Neuronal stem cell (in vitro differentiated cells): ENCODE results near the gene ANKRD40CL.

Experiments
- DNase-seq: peaks from one replicate; pipeline ENCODE4 v3.0.0-alpha.2; 2013; ENCODE audit warnings: low spot score
- H2AFZ ChIP-seq: one replicate; pipeline ENCODE4 v1.6.1; 2013; ENCODE audit warnings: mild to moderate bottlenecking, low read length, inconsistent platforms
- H2AK5ac ChIP-seq: 2 replicates; pipeline ENCODE4 v1.6.1; 2013; ENCODE audit warnings: low read depth, mild to moderate bottlenecking, inconsistent platforms, low read length, moderate library complexity, mixed read lengths
- H2BK120ac ChIP-seq: 2 replicates; pipeline ENCODE4 v1.6.1; 2013; ENCODE audit warnings: low read depth, mild to moderate bottlenecking, inconsistent platforms, low read length, moderate library complexity, mixed read lengths
- H2BK12ac ChIP-seq: one replicate; pipeline ENCODE4 v1.6.1; 2013; ENCODE audit warnings: low read length, inconsistent platforms
- H2BK15ac ChIP-seq: 2 replicates; pipeline ENCODE4 v1.6.1; 2013; ENCODE audit warnings: mild to moderate bottlenecking, low read length, inconsistent platforms, mixed read lengths
- H2BK5ac ChIP-seq: one replicate; pipeline ENCODE4 v1.6.1; 2013; ENCODE audit warnings: inconsistent platforms, mild to moderate bottlenecking, low read length, moderate library complexity
- H3K14ac ChIP-seq: one replicate; pipeline ENCODE4 v1.6.1; 2013; ENCODE audit warnings: low read length, inconsistent platforms
- H3K18ac ChIP-seq: 2 replicates; pipeline ENCODE4 v1.6.1; 2013; ENCODE audit warnings: low read length, inconsistent platforms
- H3K23ac ChIP-seq: 2 replicates; pipeline ENCODE4 v1.6.1; 2013; ENCODE audit warnings: low read depth, mild to moderate bottlenecking, mixed read lengths, low read length, inconsistent platforms; ENCODE audit not compliant: poor library complexity
- H3K27ac ChIP-seq: replicated peaks from 3 replicates; pipeline ENCODE4 v1.5.1; 2013; ENCODE audit warnings: low read length, inconsistent platforms
- H3K27me3 ChIP-seq, 3 experiments: 2 replicates each; pipeline ENCODE4 v1.6.1; 2013; ENCODE audit warnings: low read length in 3 of 3, mild to moderate bottlenecking in 2 of 3, inconsistent platforms in 1 of 3, low read depth in 1 of 3, mixed read lengths in 1 of 3, moderate library complexity in 1 of 3; ENCODE audit not compliant: control insufficient read depth in 3 of 3, insufficient read depth in 3 of 3
- H3K36me3 ChIP-seq, 2 donors: replicated peaks in 1 of 2; 2 replicates each; pipeline ENCODE4 v1.6.1; 2013; ENCODE audit warnings: low read length in 2 of 2; ENCODE audit not compliant: control insufficient read depth in 2 of 2, insufficient read depth in 2 of 2
- H3K4ac ChIP-seq: 2 replicates; pipeline ENCODE4 v1.6.1; 2013; ENCODE audit warnings: inconsistent platforms, mild to moderate bottlenecking, low read length, moderate library complexity
- H3K4me1 ChIP-seq, 2 donors: 1 replicate in 1 of 2; 2 replicates in 1 of 2; pipeline ENCODE4 v1.6.1; 2013; ENCODE audit warnings: low read length in 2 of 2, low read depth in 1 of 2; ENCODE audit not compliant: control insufficient read depth in 2 of 2, insufficient read depth in 1 of 2
- H3K4me2 ChIP-seq: one replicate; pipeline ENCODE4 v1.6.1; 2013; ENCODE audit warnings: mild to moderate bottlenecking, low read length, inconsistent platforms; ENCODE audit not compliant: insufficient read depth, poor library complexity, severe bottlenecking
- H3K4me3 ChIP-seq, 2 donors: 2 replicates each; pipeline ENCODE4 v1.5.1; 2013; ENCODE audit warnings: low read length in 2 of 2, mild to moderate bottlenecking in 2 of 2, inconsistent platforms in 1 of 2, moderate library complexity in 1 of 2
- H3K79me1 ChIP-seq: one replicate; pipeline ENCODE4 v1.6.1; 2013; ENCODE audit warnings: low read depth, mild to moderate bottlenecking, inconsistent platforms, low read length, moderate library complexity
- H3K9ac ChIP-seq: one replicate; pipeline ENCODE4 v1.6.1; 2013; ENCODE audit warnings: mild to moderate bottlenecking, low read depth, low read length, inconsistent platforms; ENCODE audit not compliant: poor library complexity
- H3K9me3 ChIP-seq, 2 donors: replicated peaks in 1 of 2; 2 replicates each; pipeline versions ENCODE3 to v1.6.1; 2013; ENCODE audit warnings: low read length in 2 of 2, mild to moderate bottlenecking in 2 of 2, inconsistent platforms in 1 of 2, low read depth in 1 of 2, mixed read lengths in 1 of 2, moderate library complexity in 1 of 2; ENCODE audit not compliant: control insufficient read depth in 2 of 2, insufficient read depth in 1 of 2
- H4K8ac ChIP-seq: one replicate; pipeline ENCODE4 v1.6.1; 2013; ENCODE audit warnings: low read depth, mild to moderate bottlenecking, inconsistent platforms, low read length, moderate library complexity
- H4K91ac ChIP-seq: one replicate; pipeline ENCODE4 v1.6.1; 2013; ENCODE audit warnings: low read length, low read depth, mild to moderate bottlenecking, inconsistent platforms; ENCODE audit not compliant: poor library complexity
- WGBS, 2 donors: extraction: QIAGEN DNeasy Blood & Tissue Kit; methylation state at CpG; one replicate each; pipeline ENCODE4 v1.1.7; 2013; ENCODE audit warnings: missing lambda C conversion rate in 2 of 2, mixed read lengths in 1 of 2; ENCODE audit not compliant: insufficient read length in 2 of 2, insufficient replicate concordance in 1 of 2; ENCODE audit errors: extremely low coverage in 2 of 2; 5-methylcytosine and 5-hydroxymethylcytosine counted together

Gene ANKRD40CL

DNA sequence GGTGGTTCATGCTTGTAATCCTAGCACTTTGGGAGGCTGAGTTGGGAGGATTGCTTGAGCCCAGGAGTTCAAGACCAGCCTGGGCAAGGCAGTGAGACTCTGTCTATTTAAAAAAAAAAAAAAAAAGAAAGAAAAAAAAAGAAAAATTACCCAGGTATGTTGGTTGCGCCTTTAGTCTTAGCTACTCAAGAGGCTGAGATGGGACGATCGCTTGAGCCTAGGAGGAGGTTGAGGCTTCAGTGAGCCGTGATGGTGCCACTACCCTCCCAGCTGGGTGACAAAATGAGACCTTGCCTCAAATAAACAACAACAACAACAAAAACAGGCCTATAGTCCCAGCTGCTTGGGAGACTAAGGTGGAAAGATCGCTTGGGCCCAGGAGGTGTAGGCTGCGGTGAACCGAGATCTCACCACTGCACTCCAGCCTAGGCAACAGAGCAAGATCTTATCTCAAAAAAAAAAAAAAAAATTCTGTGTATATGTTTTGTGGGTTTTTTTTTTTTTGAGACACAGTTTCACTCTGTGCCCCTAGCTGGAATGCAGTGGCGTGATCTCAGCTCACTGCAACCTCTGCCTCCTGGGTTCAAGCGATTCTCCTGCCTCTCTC lies 12.5 kb upstream of the ANKRD40CL start:
- H4K91ac ChIP-seq = no peak overlapping the region
- no peak for DNase-seq

DNA sequence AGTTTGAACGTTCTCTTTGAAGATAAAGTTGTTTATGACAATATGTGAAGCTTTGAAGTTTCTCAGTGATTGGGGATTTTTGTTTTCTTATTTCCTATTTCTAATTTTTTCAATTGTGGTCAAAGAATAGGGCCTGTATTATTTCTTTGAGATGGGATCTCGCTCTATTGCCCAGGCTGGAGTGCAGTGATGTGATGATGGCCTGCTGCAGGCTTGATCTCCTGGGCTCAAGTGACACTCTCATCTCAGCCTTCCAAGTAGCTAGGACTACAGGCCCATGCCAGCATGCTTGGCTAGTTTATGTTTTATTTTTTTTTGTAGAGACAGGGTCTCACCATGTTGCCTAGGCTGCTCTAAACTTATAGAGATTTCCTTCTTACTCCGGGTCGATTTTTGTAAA lies 11.7 kb upstream of the ANKRD40CL start:
- Histone ChIP-seq H2BK15ac (no peak overlapping the region), H3K4me2 (no peak overlapping the region), H3K27me3 (no peaks in the 10 kb centered on the region), H3K4me1 (no peaks in the 10 kb centered on the region), H4K8ac (no peak overlapping the region), H3K4ac (no peak overlapping the region), H3K23ac (no peak overlapping the region), H2BK5ac (no peak overlapping the region), H3K14ac (no peak overlapping the region), H3K36me3 (no peaks in the 10 kb centered on the region), H2BK12ac (no peak overlapping the region), H2BK120ac (no peak overlapping the region), H2AFZ (no peak overlapping the region), H3K9me3 (no peaks in the 10 kb centered on the region), H4K91ac (no peak overlapping the region), H3K79me1 (no peaks in the 10 kb centered on the region), H3K18ac (no peak overlapping the region), H2AK5ac (no peak overlapping the region), H3K27ac (no peak overlapping the region), H3K4me3 (no peak overlapping the region), H3K9ac (no peak overlapping the region)
- no peak for DNase-seq
- no CpG with 5 or more reads among the region's 4 CpGs for WGBS, 2 donors

More for the DNA sequence above, 12.5 kb upstream of the ANKRD40CL start:
- Histone ChIP-seq H3K36me3 (no peaks in the 10 kb centered on the region), H2BK120ac (no peak overlapping the region), H3K9ac (no peak overlapping the region), H2BK12ac (no peak overlapping the region), H3K4me3 (no peak overlapping the region), H3K14ac (no peak overlapping the region), H4K8ac (no peak overlapping the region), H3K9me3 (no peaks in the 10 kb centered on the region), H2AFZ (no peak overlapping the region), H3K18ac (no peak overlapping the region), H3K27ac (no peak overlapping the region), H2BK15ac (no peak overlapping the region), H2AK5ac (no peak overlapping the region), H3K4me2 (no peak overlapping the region), H3K79me1 (no peaks in the 10 kb centered on the region), H3K4me1 (no peaks in the 10 kb centered on the region), H2BK5ac (no peak overlapping the region), H3K27me3 (no peaks in the 10 kb centered on the region), H3K4ac (no peak overlapping the region), H3K23ac (no peak overlapping the region)
- WGBS, 2 donors = no CpG with 5 or more reads among the region's 9 CpGs

DNA sequence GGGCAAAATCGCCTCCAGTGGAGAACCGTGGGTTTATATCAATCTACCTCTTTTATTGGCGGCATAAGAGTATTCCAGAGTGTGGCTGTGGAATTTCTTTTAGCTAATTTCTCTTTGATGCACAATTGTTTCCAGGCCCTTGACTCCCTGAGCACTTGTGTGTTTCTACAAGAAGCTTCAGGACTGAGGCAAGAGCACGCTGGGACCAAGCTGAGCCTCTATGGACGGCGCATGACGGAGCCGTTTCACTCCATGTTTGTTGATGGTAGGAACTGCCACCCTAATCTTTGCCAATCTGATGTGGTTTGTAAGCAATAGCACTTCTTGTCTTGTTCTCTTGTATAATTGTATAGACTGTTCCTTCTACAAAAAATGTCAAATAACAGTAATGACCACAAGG lies 11.2 kb upstream of the ANKRD40CL start:
- no peaks in the 10 kb centered on the region for H3K9me3 ChIP-seq
- no peak overlapping the region for H3K4ac ChIP-seq
- H2AFZ ChIP-seq = no peak overlapping the region
- no peaks in the 10 kb centered on the region for H3K79me1 ChIP-seq
- no peaks in the 10 kb centered on the region for H3K27me3 ChIP-seq
- no peak overlapping the region for H2BK5ac ChIP-seq
- H3K14ac ChIP-seq = no peak overlapping the region
- no peak overlapping the region for H2BK15ac ChIP-seq
- H3K4me1 ChIP-seq = no peaks in the 10 kb centered on the region
- no peak overlapping the region for H2BK120ac ChIP-seq
- no peak overlapping the region for H3K23ac ChIP-seq
- no peak overlapping the region for H3K18ac ChIP-seq
- whole genome bisulfite sequencing, 2 donors = no CpG with 5 or more reads among the region's 8 CpGs
- no peak overlapping the region for H3K4me3 ChIP-seq
- no peak overlapping the region for H3K4me2 ChIP-seq
- no peak overlapping the region for H3K9ac ChIP-seq
- no peaks in the 10 kb centered on the region for H3K36me3 ChIP-seq
- H2BK12ac ChIP-seq = no peak overlapping the region
- no peak overlapping the region for H4K91ac ChIP-seq
- no peak overlapping the region for H4K8ac ChIP-seq
- no peak overlapping the region for H2AK5ac ChIP-seq
- H3K27ac ChIP-seq = no peak overlapping the region
- DNase-seq = no peak

DNA sequence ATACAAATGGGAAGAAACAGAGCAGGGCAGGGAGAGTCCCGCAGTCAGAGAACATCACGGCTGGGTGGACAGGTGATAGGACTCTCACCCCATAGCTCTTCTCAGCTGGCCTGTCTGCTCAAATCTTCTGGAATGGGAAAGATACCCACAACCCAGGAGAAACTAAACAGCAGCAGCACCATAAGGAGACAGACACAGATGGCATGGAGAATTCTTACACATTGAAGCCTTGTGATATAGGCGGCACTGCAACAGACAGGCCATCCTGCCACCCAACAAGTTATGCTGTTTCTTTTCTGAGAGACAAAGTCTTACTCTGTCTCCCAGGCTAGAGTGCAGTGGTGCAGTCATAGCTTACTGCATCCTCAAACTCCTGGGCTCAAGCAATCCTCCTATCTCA lies 8.6 kb upstream of the ANKRD40CL start:
- Histone ChIP-seq H2BK15ac (no peak overlapping the region), H3K27ac (no peak overlapping the region), H3K14ac (no peak overlapping the region), H2BK12ac (no peak overlapping the region), H3K27me3 (no peaks in the 10 kb centered on the region), H3K18ac (no peak overlapping the region), H3K4me3 (no peak overlapping the region), H4K91ac (no peak overlapping the region), H3K4ac (no peak overlapping the region), H2BK5ac (no peak overlapping the region), H3K9me3 (no peaks in the 10 kb centered on the region), H3K4me2 (no peak overlapping the region), H2AFZ (no peak overlapping the region), H3K4me1 (peaks cover 0 to 6% of the 10 kb centered on the region in 2 donors), H2BK120ac (no peak overlapping the region), H3K9ac (no peak overlapping the region), H3K23ac (no peak overlapping the region), H2AK5ac (no peak overlapping the region), H4K8ac (no peak overlapping the region), H3K36me3 (no peaks in the 10 kb centered on the region), H3K79me1 (no peaks in the 10 kb centered on the region)
- DNase-seq = no peak
- WGBS, 2 donors = no CpG with 5 or more reads among the region's 3 CpGs
